SK-N-MC (cell line): ENCODE results near the gene FXYD3.

Experiments
- DNase-seq: peaks from one replicate; pipeline ENCODE4 v3.0.0-alpha.2; 2011; ENCODE audit warnings: low read depth, low spot score
- H3K27ac ChIP-seq: fragments of 200-600 bp; sonication (generic); 2 replicates; pipeline ENCODE4 v1.5.1; 2016; ENCODE audit warnings: mixed run types
- H3K36me3 ChIP-seq: fragments of 200-600 bp; sonication (generic); 2 replicates; pipeline ENCODE4 v1.6.1; 2017; ENCODE audit warnings: antibody characterized with exemption, low read length, mixed read lengths; ENCODE audit not compliant: insufficient read depth
- H3K4me3 ChIP-seq: fragments of 200-600 bp; sonication (generic); 2 replicates; pipeline ENCODE4 v1.5.1; 2016
- H3K9ac ChIP-seq: fragments of 200-600 bp; sonication (generic); 2 replicates; pipeline ENCODE4 v1.8.0; 2017; ENCODE audit warnings: mixed run types, mixed read lengths; ENCODE audit not compliant: insufficient read length
- H3K9me3 ChIP-seq: fragments of 200-600 bp; sonication (generic); 2 replicates; pipeline ENCODE4 v1.6.1; 2017; ENCODE audit warnings: low read depth, mild to moderate bottlenecking, antibody characterized with exemption, low read length, moderate library complexity, mixed read lengths
- EZH2 ChIP-seq: fragments of 200-600 bp; sonication (generic); IDR thresholded peaks from one replicate; pipeline ENCODE4 v1.6.1; 2017; ENCODE audit warnings: antibody characterized with exemption
- FOXP2 ChIP-seq: optimal IDR thresholded peaks from 2 replicates; pipeline ENCODE3; 2011; ENCODE audit warnings: mild to moderate bottlenecking, moderate library complexity; ENCODE audit not compliant: insufficient read depth; ENCODE audit errors: extremely low read length, control extremely low read depth
- POLR2AphosphoS5 ChIP-seq: IDR thresholded peaks from 2 replicates; pipeline ENCODE4 v1.6.1; 2012; ENCODE audit warnings: mild to moderate bottlenecking, low read depth, low read length, borderline replicate concordance

The FXYD3 gene

DNA sequence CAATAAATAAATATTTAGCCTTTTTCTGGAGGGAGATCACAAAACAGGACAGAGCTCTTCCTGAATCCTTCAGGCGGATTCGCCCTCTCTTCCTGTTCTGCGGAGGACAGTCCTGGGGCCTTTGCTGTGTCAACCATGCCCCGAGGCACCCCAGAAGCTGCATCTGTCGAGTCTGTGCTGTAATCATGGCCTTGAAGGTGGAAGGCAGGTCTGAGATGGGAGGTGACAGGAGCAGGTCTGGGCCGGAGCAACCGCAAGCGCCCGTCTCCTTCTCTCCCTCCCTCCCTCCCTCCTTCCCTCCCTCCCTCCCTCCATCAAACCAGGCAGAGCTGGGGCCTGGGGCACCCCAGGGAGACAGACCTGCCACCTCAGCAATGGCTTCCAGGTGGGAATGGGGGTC is 4.6 kb upstream of the FXYD3 start:
- Histone ChIP-seq H3K9me3 (no peaks in the 10 kb centered on the region), H3K9ac (no peak overlapping the region), H3K36me3 (no peaks in the 10 kb centered on the region), H3K4me3 (no peak overlapping the region), H3K27ac (no peak overlapping the region)
- TF ChIP-seq FOXP2 (no peak), EZH2 (no peak), POLR2AphosphoS5 (no peak)
- DNase-seq, result no peak

- H3K36me3 ChIP-seq, result no peaks in the 10 kb centered on the region
- H3K4me3 ChIP-seq, result no peak overlapping the region
- no peak for TF ChIP-seq EZH2
- no peak for TF ChIP-seq FOXP2
- TF ChIP-seq POLR2AphosphoS5, result no peak
- no peak overlapping the region for H3K27ac ChIP-seq
- no peak overlapping the region for H3K9ac ChIP-seq
- DNase-seq, result no peak
- no peaks in the 10 kb centered on the region for H3K9me3 ChIP-seq
Observed at GRCh38 chr19:35112995-35113688, 2.5 kb upstream of the FXYD3 start.

DNA sequence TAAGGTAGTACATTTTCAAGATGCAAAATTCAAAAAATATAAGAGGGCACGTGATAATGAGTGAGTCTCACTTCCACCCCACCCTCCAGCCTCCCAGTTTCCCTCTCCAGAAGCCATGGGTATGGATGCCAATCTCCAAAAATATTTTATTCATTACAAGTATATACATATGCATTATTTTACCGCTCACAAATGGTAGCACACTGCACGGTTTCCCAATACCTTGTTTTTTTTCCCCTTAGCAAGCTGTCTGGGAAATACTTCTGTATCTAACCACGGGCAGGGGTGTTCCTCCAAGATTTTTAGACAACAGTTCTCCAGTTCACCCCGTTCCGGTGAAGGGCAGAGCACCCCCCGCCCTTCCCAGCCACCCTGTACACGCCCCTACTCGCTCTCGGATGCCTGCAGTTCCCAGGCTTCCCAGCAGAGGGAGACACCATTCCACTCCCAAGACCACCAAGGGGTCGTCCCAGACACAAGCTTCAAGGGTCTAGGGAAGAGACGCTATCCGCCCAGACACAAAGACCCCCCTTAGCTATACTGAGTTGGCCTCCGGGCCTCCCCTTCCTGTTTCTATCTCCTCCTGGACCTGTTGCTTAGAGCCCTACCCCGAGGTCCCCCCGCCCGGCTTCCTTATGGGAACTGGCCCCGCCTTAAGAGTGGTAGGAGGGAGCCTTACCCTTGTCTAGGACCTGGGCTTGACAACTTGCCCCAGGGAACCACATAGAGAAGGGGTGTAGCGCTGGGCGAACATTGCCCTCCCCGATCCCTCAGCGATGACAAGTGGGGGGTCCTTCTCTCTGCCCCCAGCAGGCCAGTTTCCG is 1.1 kb upstream of the FXYD3 start:
- TF ChIP-seq POLR2AphosphoS5 (no peak), FOXP2 (no peak), EZH2 (no peak)
- H3K9ac ChIP-seq, result no peak overlapping the region
- no peaks in the 10 kb centered on the region for H3K9me3 ChIP-seq
- no peak overlapping the region for H3K27ac ChIP-seq
- H3K36me3 ChIP-seq, result no peaks in the 10 kb centered on the region
- peak overlapping the region; percentile 26; the same call in 1 of the 2 replicates for H3K4me3 ChIP-seq
- no peak for DNase-seq

GRCh38 chr19:35116072-35116801 is 614 bp downstream of the FXYD3 start:
- TF ChIP-seq EZH2, result no peak
- TF ChIP-seq POLR2AphosphoS5, result no peak
- no peak for TF ChIP-seq FOXP2
- Histone ChIP-seq H3K36me3 (no peaks in the 10 kb centered on the region), H3K9me3 (no peaks in the 10 kb centered on the region), H3K4me3 (no peak overlapping the region), H3K27ac (no peak overlapping the region), H3K9ac (no peak overlapping the region)
- no peak for DNase-seq

- H3K9me3 ChIP-seq, result no peaks in the 10 kb centered on the region
- TF ChIP-seq POLR2AphosphoS5 (no peak), EZH2 (no peak), FOXP2 (no peak)
- H3K4me3 ChIP-seq, result no peak overlapping the region
- no peak for DNase-seq
- H3K9ac ChIP-seq, result no peak overlapping the region
- no peaks in the 10 kb centered on the region for H3K36me3 ChIP-seq
- no peak overlapping the region for H3K27ac ChIP-seq
Observed at GRCh38 chr19:35117116-35117515, 1.5 kb downstream of the FXYD3 start.

DNA sequence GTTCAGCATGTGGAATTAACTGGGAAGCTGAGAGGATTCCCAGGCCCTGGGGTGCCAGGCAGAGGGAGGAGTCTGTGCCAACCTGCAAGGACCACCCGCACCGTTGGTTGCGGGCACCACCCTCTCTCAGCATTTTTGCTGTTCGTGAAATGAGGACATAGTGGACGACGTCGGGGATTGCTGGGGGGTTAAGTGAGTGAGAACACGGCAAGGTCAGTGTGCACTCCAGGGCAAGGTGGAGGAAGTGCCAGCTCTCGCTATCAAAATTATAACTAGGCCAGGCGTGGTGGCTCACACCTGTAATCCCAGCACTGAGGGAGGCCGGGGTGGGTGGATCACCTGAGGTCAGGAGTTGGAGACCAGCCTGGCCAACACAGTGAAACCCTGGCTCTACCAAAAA is 2.2 kb downstream of the FXYD3 start:
- H3K36me3 ChIP-seq, result no peaks in the 10 kb centered on the region
- DNase-seq, result no peak
- H3K9ac ChIP-seq, result no peak overlapping the region
- no peak overlapping the region for H3K4me3 ChIP-seq
- no peaks in the 10 kb centered on the region for H3K9me3 ChIP-seq
- H3K27ac ChIP-seq, result no peak overlapping the region
- TF ChIP-seq POLR2AphosphoS5 (no peak), FOXP2 (no peak), EZH2 (no peak)

- Histone ChIP-seq H3K36me3 (no peaks in the 10 kb centered on the region), H3K9me3 (no peaks in the 10 kb centered on the region), H3K4me3 (no peak overlapping the region), H3K27ac (no peak overlapping the region), H3K9ac (no peak overlapping the region)
- TF ChIP-seq POLR2AphosphoS5, result no peak
- no peak for TF ChIP-seq EZH2
- TF ChIP-seq FOXP2, result no peak
- DNase-seq, result no peak
Observed at GRCh38 chr19:35118268-35119020, 2.8 kb downstream of the FXYD3 start.

DNA sequence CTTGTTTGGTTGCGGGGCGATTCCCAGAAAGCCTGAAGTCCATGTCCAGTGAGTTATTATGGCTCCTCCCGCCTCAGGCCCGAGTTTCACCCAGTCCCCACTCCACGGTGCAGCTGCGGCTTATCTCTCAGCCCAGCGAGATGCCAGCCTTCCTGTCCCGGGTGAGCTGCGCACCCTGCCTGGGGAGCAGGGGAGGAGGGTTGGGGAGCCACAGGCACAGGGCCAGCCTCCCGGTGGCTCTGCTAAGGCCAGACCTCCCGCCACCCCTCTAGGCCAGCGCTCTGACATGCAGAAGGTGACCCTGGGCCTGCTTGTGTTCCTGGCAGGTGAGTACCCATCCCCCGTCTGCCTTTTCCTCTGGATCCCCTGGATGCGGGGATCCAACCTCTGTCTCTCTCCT is 3.5 kb downstream of the FXYD3 start:
- Histone ChIP-seq H3K36me3 (no peaks in the 10 kb centered on the region), H3K4me3 (no peak overlapping the region), H3K27ac (no peak overlapping the region), H3K9ac (no peak overlapping the region), H3K9me3 (no peaks in the 10 kb centered on the region)
- DNase-seq, result no peak
- TF ChIP-seq POLR2AphosphoS5 (no peak), FOXP2 (no peak), EZH2 (no peak)
